ENCODE measurements around the gene DYSF.
A peak's percentile ranks its signal among the peaks of the same experiment; 100 is the strongest.

DYSF gene

DNA sequence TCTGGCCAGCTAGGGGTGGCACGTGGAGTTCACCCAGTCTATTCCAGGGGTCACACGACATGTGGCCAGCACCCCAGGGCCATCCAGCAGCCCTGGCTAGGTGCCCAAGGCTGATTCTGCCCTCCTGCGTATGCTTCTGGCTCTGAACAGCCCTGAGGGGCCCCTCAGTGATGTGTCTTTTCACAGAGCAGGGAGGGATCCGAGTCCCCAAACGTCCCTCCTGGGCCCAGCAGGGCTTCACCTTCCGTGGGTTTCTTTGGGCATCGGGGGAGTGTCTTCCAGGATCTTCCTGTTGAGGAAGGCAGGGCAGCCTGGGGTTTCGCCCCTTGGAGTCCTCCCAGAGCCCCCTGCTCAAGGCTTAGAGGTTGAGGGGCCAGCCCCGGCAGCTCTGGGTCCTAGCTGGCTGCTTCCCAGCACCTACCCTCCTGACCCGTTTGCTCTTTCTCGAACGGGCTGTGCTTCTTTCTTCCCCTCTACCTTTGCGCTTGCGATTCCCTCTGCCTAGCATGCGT, 165.9 kb downstream of the DYSF start:
- DNase-seq (ENCODE audit: low read depth): no peak
- TF ChIP-seq, protein P1, sequence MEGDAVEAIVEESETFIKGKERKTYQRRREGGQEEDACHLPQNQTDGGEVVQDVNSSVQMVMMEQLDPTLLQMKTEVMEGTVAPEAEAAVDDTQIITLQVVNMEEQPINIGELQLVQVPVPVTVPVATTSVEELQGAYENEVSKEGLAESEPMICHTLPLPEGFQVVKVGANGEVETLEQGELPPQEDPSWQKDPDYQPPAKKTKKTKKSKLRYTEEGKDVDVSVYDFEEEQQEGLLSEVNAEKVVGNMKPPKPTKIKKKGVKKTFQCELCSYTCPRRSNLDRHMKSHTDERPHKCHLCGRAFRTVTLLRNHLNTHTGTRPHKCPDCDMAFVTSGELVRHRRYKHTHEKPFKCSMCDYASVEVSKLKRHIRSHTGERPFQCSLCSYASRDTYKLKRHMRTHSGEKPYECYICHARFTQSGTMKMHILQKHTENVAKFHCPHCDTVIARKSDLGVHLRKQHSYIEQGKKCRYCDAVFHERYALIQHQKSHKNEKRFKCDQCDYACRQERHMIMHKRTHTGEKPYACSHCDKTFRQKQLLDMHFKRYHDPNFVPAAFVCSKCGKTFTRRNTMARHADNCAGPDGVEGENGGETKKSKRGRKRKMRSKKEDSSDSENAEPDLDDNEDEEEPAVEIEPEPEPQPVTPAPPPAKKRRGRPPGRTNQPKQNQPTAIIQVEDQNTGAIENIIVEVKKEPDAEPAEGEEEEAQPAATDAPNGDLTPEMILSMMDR (conservative IDR thresholded peaks at IDR 0.05; ENCODE audit: low read length): no peak
- no peak overlapping the region for H3K4me3 ChIP-seq (ENCODE audit: low read length)

DNA sequence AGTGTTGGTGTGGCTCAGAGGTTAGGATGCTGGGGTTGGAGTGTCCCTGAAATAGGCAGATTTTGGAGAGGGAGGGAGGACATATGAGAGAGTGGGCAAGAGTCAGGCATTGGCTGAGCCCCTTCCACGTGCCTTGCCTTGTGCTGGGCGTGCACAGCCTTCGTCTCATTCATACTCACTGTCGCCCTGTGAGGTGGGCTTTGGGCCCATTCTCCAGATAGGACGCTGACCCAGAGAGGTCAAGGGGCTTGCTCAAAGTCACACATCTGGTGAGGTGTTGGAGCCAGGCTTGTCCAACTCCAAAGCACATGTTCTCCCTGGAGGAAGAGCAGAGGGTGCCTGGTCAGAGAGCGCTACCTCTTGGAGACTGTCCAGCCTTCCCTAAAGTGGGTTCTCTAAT, 166.8 kb downstream of the DYSF start:
- TF ChIP-seq, protein P1 (conservative IDR thresholded peaks at IDR 0.05; ENCODE audit: low read length): no peak

DNA sequence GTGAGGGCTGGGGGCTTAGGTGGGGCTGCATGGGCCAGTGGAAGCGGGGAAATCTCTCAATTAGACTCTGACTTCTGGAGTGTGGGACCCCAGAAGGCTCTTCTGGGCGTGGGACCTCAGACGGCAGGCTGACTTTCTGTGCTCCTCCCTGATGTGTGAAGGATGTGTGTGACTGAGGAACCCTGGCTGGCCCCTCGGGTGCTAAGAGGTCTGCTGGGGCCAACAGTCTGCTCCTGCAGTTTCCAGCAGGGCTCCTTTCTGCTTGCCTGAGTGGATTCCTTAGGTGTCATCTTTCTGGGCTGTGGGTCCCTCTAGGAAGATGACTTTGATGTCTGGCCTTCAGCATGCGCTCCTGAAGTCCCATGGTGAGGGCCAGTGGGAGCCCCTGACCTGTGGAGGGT, 167.5 kb downstream of the DYSF start:
- TF ChIP-seq, protein P1 (conservative IDR thresholded peaks at IDR 0.05; ENCODE audit: low read length): no peak
- no peak for DNase-seq (ENCODE audit: low read depth)
- H3K4me3 ChIP-seq (ENCODE audit: low read length): no peak overlapping the region

More for the DNA sequence above, 166.8 kb downstream of the DYSF start:
- DNase-seq (ENCODE audit: low read depth): no peak
- no peak overlapping the region for H3K4me3 ChIP-seq (ENCODE audit: low read length)

DNA sequence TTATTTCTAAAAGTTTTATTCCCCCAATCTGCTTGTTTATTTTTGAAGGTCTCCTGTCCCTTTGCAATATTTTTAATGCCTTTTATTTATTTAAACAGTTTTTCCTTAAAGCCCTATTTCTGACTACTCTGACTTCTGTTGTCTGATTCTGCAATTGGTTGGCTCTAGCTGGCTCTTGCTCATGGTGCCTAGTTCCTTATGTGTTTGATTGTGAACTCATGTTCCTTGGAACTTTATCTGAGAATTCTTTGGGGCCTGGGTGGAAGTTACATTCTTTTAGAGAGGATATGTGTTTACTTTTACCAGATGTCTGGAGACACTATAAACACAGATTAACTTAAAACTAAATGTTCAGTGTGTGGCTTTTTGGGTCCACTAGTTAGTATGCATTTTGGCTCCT, 175.9 kb downstream of the DYSF start:
- no peak overlapping the region for H3K4me3 ChIP-seq (ENCODE audit: low read length)
- TF ChIP-seq, protein P1 (conservative IDR thresholded peaks at IDR 0.05; ENCODE audit: low read length): no peak
- DNase-seq (ENCODE audit: low read depth): no peak

DNA sequence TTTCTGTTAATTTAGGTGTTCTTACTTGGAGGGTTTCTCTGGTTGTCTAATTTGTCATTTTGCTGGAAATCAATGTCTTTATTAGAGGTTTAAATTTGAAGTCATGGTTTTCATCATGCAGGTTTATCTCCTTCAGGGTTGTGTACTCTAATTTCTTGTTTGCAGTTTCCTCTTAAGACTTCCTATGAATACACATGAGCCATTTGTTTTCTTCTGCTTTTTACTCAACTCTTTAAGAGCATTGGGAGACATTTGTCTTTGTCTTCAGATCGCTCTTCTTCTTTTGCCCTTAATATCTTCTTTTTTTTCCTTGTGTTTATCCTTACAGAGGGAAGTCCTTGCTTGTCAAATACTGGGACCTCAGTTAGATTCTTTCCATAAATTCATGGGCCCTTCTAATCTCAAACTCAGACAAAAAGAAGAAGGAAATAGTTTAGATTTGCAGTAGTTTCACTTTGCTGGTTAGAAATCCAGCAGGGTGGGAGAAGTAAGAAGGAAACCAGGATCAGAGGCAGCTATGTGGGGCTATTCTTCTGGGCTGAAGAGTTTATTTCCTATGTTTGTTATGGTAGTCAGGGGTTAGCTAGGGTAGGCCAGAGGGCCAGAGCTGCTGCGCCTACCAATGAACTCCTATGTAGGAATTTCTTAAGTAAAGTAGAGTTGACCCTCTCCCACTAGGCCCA, 176.6 kb downstream of the DYSF start:
- H3K4me3 ChIP-seq (ENCODE audit: low read length): no peak overlapping the region
- TF ChIP-seq, protein P1 (conservative IDR thresholded peaks at IDR 0.05; ENCODE audit: low read length): no peak
- no peak for DNase-seq (ENCODE audit: low read depth)

DNA sequence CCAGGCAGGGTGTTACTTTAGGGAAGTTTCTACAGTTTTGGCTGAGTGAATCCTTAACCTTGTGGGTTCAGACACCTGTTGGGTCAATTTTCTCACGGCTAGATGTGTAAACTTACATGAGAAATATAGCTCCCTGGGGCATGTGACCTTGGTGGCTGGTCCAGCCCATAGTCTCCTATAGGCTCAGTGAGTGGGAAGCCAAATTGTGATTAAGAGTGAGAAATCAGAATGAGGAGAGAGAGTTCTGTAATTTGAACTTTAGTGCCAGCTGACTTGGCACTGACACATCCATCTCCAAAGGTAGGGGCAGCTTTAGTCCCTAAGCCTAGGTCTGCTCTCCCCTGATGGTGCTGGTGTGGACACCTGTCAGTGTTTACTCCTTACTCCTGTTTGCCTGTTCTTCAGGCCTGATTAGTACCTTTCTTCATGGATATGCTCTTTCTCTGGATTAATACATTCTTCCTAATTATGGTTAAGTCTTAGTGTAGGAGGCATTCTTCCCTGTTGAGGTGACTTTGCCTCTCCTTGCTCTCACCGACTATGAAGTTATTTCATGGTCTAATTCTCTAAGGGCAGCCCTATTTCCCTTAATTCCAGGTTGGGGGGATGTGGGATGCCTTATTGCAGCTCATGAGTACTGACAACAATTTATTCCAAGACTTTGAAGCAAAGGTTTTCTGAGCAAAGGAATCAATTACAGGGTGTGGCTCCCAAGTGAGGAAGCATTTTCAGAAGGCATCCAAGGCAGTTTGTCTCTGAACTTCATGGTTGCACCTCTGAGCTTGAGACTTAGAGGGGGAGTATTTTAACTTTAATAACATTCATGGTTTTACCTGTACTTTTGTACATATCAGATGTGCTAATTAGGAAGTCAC, 177.3 kb downstream of the DYSF start:
- DNase-seq (ENCODE audit: low read depth): no peak

More for the DNA sequence above, 177.3 kb downstream of the DYSF start:
- TF ChIP-seq, protein P1 (conservative IDR thresholded peaks at IDR 0.05; ENCODE audit: low read length): no peak
- H3K4me3 ChIP-seq (ENCODE audit: low read length): peak overlapping the region; percentile 44
